ENCODE measurements around the gene SNRPB. TPM values are rescaled to one million over a fixed set of nuclear protein-coding genes. Genes with fewer than 3 reads are reported as not detected.
A peak's percentile ranks its signal among the peaks of the same experiment; 100 is the strongest.

SNRPB gene
- total RNA-seq, 6 experiments from 2014 or later, result 155 to 240 (median 208) TPM

DNA sequence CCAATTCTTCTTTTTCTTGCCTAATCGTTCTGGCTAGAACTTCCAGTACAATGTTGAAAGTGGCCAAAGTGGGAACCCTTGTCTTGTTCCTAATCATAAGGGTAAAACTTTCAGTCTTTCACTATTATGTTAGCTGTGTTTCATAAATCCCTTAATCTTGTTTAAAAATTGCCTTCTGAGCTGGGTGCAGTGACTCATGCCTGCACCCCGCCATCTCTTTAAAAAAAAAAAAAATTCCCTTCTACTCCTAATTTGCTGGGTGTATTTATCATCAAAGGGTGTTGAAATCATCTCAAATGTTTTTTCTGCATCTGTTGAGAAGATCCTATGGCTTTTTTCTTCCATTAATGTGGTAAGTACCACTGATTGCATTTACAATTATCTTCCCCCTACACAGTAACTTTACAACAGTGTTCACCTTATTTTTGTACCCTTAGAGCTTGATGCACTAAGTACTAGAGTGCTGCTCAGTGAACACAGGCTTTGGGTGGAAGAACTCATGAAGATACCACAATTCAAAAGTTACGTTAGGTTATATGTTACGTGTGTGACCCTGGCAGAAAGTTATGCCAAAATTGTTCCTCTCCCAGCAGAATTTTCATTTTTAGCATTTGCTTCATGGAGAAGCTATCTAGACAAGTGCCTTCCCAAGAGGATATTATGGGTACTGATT, 9.7 kb downstream of the SNRPB start:
- Mint-ChIP-seq H3K9me3 (no peaks in the 10 kb centered on the region), H3K36me3 (ENCODE audit: low read depth) (peaks cover 57% of the 10 kb centered on the region), H3K4me1 (ENCODE audit: low read depth) (peaks cover 40% of the 10 kb centered on the region), H3K4me3 (no peak overlapping the region), H3K27me3 (ENCODE audit: insufficient read depth) (no peaks in the 10 kb centered on the region; the same call in none of the 2 replicates), H3K27ac (no peak overlapping the region)
- TF ChIP-seq, protein P1, sequence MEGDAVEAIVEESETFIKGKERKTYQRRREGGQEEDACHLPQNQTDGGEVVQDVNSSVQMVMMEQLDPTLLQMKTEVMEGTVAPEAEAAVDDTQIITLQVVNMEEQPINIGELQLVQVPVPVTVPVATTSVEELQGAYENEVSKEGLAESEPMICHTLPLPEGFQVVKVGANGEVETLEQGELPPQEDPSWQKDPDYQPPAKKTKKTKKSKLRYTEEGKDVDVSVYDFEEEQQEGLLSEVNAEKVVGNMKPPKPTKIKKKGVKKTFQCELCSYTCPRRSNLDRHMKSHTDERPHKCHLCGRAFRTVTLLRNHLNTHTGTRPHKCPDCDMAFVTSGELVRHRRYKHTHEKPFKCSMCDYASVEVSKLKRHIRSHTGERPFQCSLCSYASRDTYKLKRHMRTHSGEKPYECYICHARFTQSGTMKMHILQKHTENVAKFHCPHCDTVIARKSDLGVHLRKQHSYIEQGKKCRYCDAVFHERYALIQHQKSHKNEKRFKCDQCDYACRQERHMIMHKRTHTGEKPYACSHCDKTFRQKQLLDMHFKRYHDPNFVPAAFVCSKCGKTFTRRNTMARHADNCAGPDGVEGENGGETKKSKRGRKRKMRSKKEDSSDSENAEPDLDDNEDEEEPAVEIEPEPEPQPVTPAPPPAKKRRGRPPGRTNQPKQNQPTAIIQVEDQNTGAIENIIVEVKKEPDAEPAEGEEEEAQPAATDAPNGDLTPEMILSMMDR (IDR thresholded peaks at IDR 0.05), result no peak
- no peak for DNase-seq

- H3K4me3 Mint-ChIP-seq, result no peak overlapping the region
Observed at GRCh38 chr20:2459981-2460751, 10.4 kb downstream of the SNRPB start.

DNA sequence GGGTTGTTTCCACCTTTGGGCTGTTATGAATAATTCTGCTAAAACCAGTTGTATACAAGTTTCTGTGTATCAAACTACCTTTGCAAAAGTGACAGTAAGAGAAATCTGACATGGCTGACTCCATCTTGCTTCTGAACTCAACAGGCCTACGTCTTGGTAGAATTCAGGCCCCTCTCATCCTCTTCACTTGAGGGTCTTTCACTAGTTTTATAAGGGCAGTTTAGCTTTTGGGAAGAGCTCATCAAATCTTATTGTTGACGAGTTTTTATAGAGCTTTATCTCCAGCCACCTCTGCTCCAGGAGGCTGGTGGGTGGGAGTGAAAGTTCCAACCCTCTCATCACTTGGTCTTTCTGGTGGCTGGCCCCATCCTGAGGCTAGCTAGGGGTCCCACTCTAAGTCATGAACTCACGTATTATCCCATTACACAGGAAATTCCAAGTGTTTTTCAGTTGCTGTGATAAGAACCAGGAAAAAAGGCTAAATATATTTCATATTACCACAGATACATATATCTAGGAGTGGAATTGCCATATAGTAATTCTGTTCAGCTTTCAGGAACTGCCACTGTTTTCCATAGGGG, 11.6 kb downstream of the SNRPB start:
- TF ChIP-seq, protein P1 (IDR thresholded peaks at IDR 0.05), result no peak
- Mint-ChIP-seq H3K4me1 (ENCODE audit: low read depth) (peaks cover 35% of the 10 kb centered on the region), H3K27me3 (ENCODE audit: insufficient read depth) (peaks cover 3% of the 10 kb centered on the region), H3K9me3 (no peaks in the 10 kb centered on the region), H3K4me3 (no peak overlapping the region), H3K36me3 (ENCODE audit: low read depth) (peaks cover 38% of the 10 kb centered on the region), H3K27ac (peak overlapping the region; percentile 3)
- no peak for DNase-seq

More at GRCh38 chr20:2459981-2460751, 10.4 kb downstream of the SNRPB start:
- Mint-ChIP-seq H3K9me3 (no peaks in the 10 kb centered on the region), H3K27ac (no peak overlapping the region), H3K27me3 (ENCODE audit: insufficient read depth) (no peaks in the 10 kb centered on the region; the same call in none of the 2 replicates), H3K36me3 (ENCODE audit: low read depth) (peaks cover 49% of the 10 kb centered on the region), H3K4me1 (ENCODE audit: low read depth) (peaks cover 36% of the 10 kb centered on the region)
- TF ChIP-seq, protein P1 (IDR thresholded peaks at IDR 0.05), result no peak
- DNase-seq, result no peak

DNA sequence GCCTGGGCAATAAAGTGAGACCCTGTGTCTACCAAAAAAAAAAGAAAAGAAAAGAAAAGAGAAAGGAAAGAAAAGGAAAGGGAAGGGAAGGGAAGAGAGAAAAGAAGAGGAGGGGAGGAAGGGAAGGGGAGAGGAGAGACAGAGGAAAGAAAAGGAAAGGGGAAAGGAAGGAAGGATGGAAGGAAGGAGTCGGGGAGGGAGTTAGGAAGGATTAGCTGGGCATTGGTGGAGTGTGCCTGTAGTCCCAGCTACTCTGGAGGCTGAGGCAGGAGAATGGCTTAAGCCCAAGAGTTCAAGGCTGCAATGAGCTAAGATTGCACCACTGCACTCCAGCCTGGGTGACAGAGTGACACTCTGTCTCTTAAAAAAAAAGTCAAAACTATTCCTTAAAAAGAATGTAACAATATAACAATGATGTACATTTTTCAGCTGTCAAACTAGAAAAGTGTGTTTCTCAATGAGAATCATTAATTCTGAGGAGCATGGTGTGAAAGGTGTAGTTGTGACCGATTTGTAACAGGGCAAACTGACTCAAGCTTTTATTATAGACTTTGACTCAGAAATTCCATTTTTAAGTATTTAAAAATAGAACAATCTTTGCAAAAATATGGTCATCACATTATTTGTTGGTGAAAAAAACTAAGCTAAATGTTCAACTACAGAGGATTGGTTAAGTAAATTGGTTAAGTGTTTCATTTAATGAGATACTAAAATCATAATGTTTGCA, 14.7 kb downstream of the SNRPB start:
- Mint-ChIP-seq H3K4me1 (ENCODE audit: low read depth) (peaks cover 25% of the 10 kb centered on the region), H3K27ac (no peak overlapping the region), H3K27me3 (ENCODE audit: insufficient read depth) (peaks cover 3% of the 10 kb centered on the region; the same call in 1 of the 2 replicates), H3K4me3 (no peak overlapping the region), H3K9me3 (no peaks in the 10 kb centered on the region), H3K36me3 (ENCODE audit: low read depth) (peaks cover 19% of the 10 kb centered on the region)
- TF ChIP-seq, protein P1 (IDR thresholded peaks at IDR 0.05), result no peak
- no peak for DNase-seq

DNA sequence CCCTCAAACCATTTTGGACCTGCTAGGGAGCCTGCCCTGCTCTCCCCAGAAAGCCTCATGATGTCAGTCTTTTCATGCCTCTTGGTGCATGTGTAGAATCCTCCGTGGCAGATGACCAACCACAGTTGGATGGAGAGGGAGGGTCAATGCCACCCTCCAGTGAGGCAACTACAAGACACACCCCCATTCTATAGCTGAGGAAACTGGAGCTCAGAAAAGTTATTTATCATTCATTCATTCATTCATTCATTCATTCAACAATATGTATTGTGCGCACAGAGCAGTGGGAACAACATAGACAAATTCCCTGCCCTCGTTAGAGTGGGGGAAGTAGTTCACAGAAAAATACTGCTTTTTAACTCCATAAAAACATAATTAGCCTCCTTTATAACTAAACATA, 16.8 kb downstream of the SNRPB start:
- no peak overlapping the region for H3K4me3 Mint-ChIP-seq
- H3K27me3 Mint-ChIP-seq (ENCODE audit: insufficient read depth), result peaks cover 8% of the 10 kb centered on the region
- H3K4me1 Mint-ChIP-seq (ENCODE audit: low read depth), result peaks cover 32% of the 10 kb centered on the region
- H3K9me3 Mint-ChIP-seq, result no peaks in the 10 kb centered on the region
- H3K36me3 Mint-ChIP-seq (ENCODE audit: low read depth), result peaks cover 2% of the 10 kb centered on the region
- TF ChIP-seq, protein P1 (IDR thresholded peaks at IDR 0.05), result no peak
- DNase-seq, result no peak
- no peak overlapping the region for H3K27ac Mint-ChIP-seq
